OCI-LY7 (cell line): Measurements from ENCODE around the gene TSACC.

Experiments
- CTCF ChIP-seq: fragments of 200-600 bp; sonication (generic); conservative IDR thresholded peaks from 2 replicates; pipeline ENCODE4 v1.5.1; 2014; ENCODE audit warnings: mild to moderate bottlenecking, antibody characterized with exemption, low read length, moderate library complexity, mixed read lengths
- EZH2phosphoT487 ChIP-seq: fragments of 200-600 bp; sonication (generic); IDR thresholded peaks from 2 replicates; pipeline ENCODE4 v1.6.1; 2018; ENCODE audit warnings: low read depth, borderline replicate concordance, mild to moderate bottlenecking, mixed run types, antibody characterized with exemption, low read length, moderate library complexity, mixed read lengths

- TF ChIP-seq CTCF (0 out of 2 replicates have a peak, but pooled peaks have one; percentile 23), EZH2phosphoT487 (no peak)
Measured at GRCh38 chr1:156359973-156360372, 21.6 kb downstream of the TSACC start.
